ENCODE measurements around the gene PIGX. TPM values are rescaled to one million over a fixed set of nuclear protein-coding genes. Genes with fewer than 3 reads are reported as not detected.

PIGX gene
- total and polyA plus RNA-seq, 2 of the 4 experiments (the other 2 are of a cell fraction): 9.4 to 14.5 TPM

GRCh38 chr3:196697270-196697669 is 14.9 kb upstream of the PIGX start:
- Histone ChIP-seq H3K56ac (ENCODE audit: extremely low read depth, insufficient read depth, low read length) (no peak overlapping the region), H3K9me3 (ENCODE audit: control insufficient read depth, insufficient read depth, low read length) (no peaks in the 10 kb centered on the region), H3K4ac (ENCODE audit: low read depth, low read length) (no peak overlapping the region), H3K9me1 (ENCODE audit: insufficient read depth, low read length) (no peaks in the 10 kb centered on the region), H4K5ac (ENCODE audit: low read depth, low read length) (no peak overlapping the region), H3K14ac (replicated peaks; ENCODE audit: low read depth, low read length) (no peak overlapping the region), H3K9ac (ENCODE audit: low read depth, low read length) (no peak overlapping the region), H4K20me1 (ENCODE audit: insufficient read depth, low read length) (no peaks in the 10 kb centered on the region), H3K23ac (ENCODE audit: low read depth, low read length) (no peak overlapping the region), H2BK15ac (ENCODE audit: low read depth, low read length) (no peak overlapping the region), H2BK5ac (ENCODE audit: low read depth, low read length, poor library complexity, severe bottlenecking) (no peak overlapping the region), H3K4me2 (ENCODE audit: low read depth, low read length) (no peak overlapping the region), H3K4me3 (ENCODE audit: insufficient read depth, low read depth, low read length) (no peak overlapping the region), H4K8ac (ENCODE audit: low read depth in 2 of 2, low read length in 2 of 2) (no peak overlapping the region), H2AK9ac (replicated peaks; ENCODE audit: low read depth, low read length, poor library complexity) (no peak overlapping the region), H3K27ac (ENCODE audit: insufficient read depth, low read length) (no peak overlapping the region), H3K36me3 (ENCODE audit: control insufficient read depth, insufficient read depth, low read length) (no peaks in the 10 kb centered on the region), H3K79me1 (ENCODE audit: low read depth in 1 of 2, low read length in 2 of 2) (no peaks in the 10 kb centered on the region), H2AK5ac (ENCODE audit: low read depth, low read length) (no peak overlapping the region), H3K18ac (ENCODE audit: low read depth, low read length) (no peak overlapping the region), H2BK120ac (ENCODE audit: low read depth, low read length) (no peak overlapping the region), H2BK20ac (ENCODE audit: low read depth, low read length) (no peak overlapping the region), H3K27me3 (ENCODE audit: control insufficient read depth, insufficient read depth, low read length) (no peaks in the 10 kb centered on the region), H4K91ac (ENCODE audit: insufficient read depth, low read depth, low read length) (no peak overlapping the region), H2AFZ (replicated peaks; ENCODE audit: low read length, poor library complexity) (no peak overlapping the region), H3K4me1 (ENCODE audit: control insufficient read depth, insufficient read depth, low read length) (0 out of 2 replicates have a peak, but pooled peaks cover 1% of the 10 kb centered on the region)
- DNase-seq (no peak), ATAC-seq (ENCODE audit: low read depth) (no peak)
- no CpG with 5 or more reads among the region's 5 CpGs for WGBS, 2 experiments (ENCODE audit: extremely low coverage in 2 of 2, insufficient read length in 1 of 2)
- in situ Hi-C loops (cut with MboI; ENCODE audit: low sequenced_read_pairs): no loop called here
- BruUV-seq (replicated peaks): no TSS peak
- ChIA-PET POLR2A (ENCODE audit: unreplicated experiment) (no interaction called here), CTCF (no interaction called here)
- intact Hi-C loops (cut with micrococcal nuclease): no loop called here
- TF ChIP-seq FOS (IDR thresholded peaks at IDR 0.05; ENCODE audit: low read depth, low read length): no peak
- no peak for TF ChIP-seq ELK1 (IDR thresholded peaks at IDR 0.05; ENCODE audit: borderline replicate concordance, low read depth, low read length)
- no peak for TF ChIP-seq RCOR1 (IDR thresholded peaks at IDR 0.05; ENCODE audit: insufficient replicate concordance, low read length)
- no peak for TF ChIP-seq RFX5 (IDR thresholded peaks at IDR 0.05; ENCODE audit: low read depth, low read length)
- TF ChIP-seq MAZ (IDR thresholded peaks at IDR 0.05; ENCODE audit: borderline replicate concordance, low read depth, low read length): no peak
- no peak for TF ChIP-seq CHD1 (IDR thresholded peaks at IDR 0.05; ENCODE audit: low read depth, low read length)
- TF ChIP-seq NFE2L2 (IDR thresholded peaks at IDR 0.05; ENCODE audit: low read depth, low read length): no peak
- TF ChIP-seq USF2 (IDR thresholded peaks at IDR 0.05; ENCODE audit: low read depth, low read length): no peak
- TF ChIP-seq MXI1 (IDR thresholded peaks at IDR 0.05; ENCODE audit: borderline replicate concordance, low read depth, low read length): no peak
- no peak for TF ChIP-seq POLR2A (IDR thresholded peaks at IDR 0.05; ENCODE audit: low read depth, low read length)
- TF ChIP-seq CTCF (conservative IDR thresholded peaks at IDR 0.05; ENCODE audit: low read depth, low read length): no peak
- no peak for TF ChIP-seq CEBPB (IDR thresholded peaks at IDR 0.05; ENCODE audit: low read depth, low read length)
- no peak for TF ChIP-seq BHLHE40 (IDR thresholded peaks at IDR 0.05; ENCODE audit: low read depth, low read length)
- no peak for TF ChIP-seq RAD21 (IDR thresholded peaks at IDR 0.05; ENCODE audit: low read length)
- no peak for TF ChIP-seq SMC3 (IDR thresholded peaks at IDR 0.05; ENCODE audit: low read depth, low read length)
- no peak for TF ChIP-seq MAFK (IDR thresholded peaks at IDR 0.05; ENCODE audit: low read depth, low read length)
- dilution Hi-C loops (cut with HindIII; ENCODE audit: low sequenced_read_pairs, unreplicated experiment): no loop called here
